Renal pelvis (tissue), 4 donors: ENCODE data around the gene F13A1. TPM values are rescaled to one million over a fixed set of nuclear protein-coding genes. Genes with fewer than 3 reads are reported as not detected.

ENCODE experiments used
- DNase-seq: peaks from one replicate; pipeline ENCODE4 v3.0.0-alpha.2; 2013
- polyA plus RNA-seq, 3 donors: library from polyadenylated mRNA; unstranded; fragments of 120-200 nt; gene quantifications; one replicate each; pipeline ENCODE4 v1.2.1, GENCODE V29; 2013; ENCODE audit not compliant: insufficient read length in 3 of 3

Gene F13A1
- polyA plus RNA-seq, 3 donors: 12.7 to 17.0 (median 15.6) TPM

- no peak for DNase-seq
Observed at GRCh38 chr6:6199678-6200077, 120.8 kb downstream of the F13A1 start.

- no peak for DNase-seq
Observed at GRCh38 chr6:6196762-6197161, 123.7 kb downstream of the F13A1 start.

- DNase-seq: no peak
Observed at GRCh38 chr6:6195080-6195479, 125.4 kb downstream of the F13A1 start.

- no peak for DNase-seq
Observed at GRCh38 chr6:6193221-6193745, 127.2 kb downstream of the F13A1 start.

- DNase-seq: no peak
Observed at GRCh38 chr6:6191909-6192308, 128.6 kb downstream of the F13A1 start.

- DNase-seq: peak; percentile 15
Observed at GRCh38 chr6:6191476-6191875, 129.0 kb downstream of the F13A1 start.

- no peak for DNase-seq
Observed at GRCh38 chr6:6180684-6181083, 139.8 kb downstream of the F13A1 start.

- no peak for DNase-seq
Observed at GRCh38 chr6:6179858-6180623, 140.4 kb downstream of the F13A1 start.

- DNase-seq: no peak
Observed at GRCh38 chr6:6178795-6179194, 141.7 kb downstream of the F13A1 start.

GRCh38 chr6:6177754-6178153 lies 142.7 kb downstream of the F13A1 start:
- no peak for DNase-seq

GRCh38 chr6:6176586-6177228 lies 143.8 kb downstream of the F13A1 start:
- no peak for DNase-seq

GRCh38 chr6:6176127-6176526 lies 144.3 kb downstream of the F13A1 start:
- DNase-seq: no peak

GRCh38 chr6:6169141-6169540 lies 151.3 kb downstream of the F13A1 start:
- DNase-seq: no peak

- DNase-seq: no peak
Observed at GRCh38 chr6:6166064-6166463, 154.4 kb downstream of the F13A1 start.

- DNase-seq: no peak
Observed at GRCh38 chr6:6164367-6164766, 156.1 kb downstream of the F13A1 start.

GRCh38 chr6:6154335-6154734 lies 166.1 kb downstream of the F13A1 start:
- no peak for DNase-seq

- no peak for DNase-seq
Observed at GRCh38 chr6:6152060-6152459, 168.4 kb downstream of the F13A1 start.

GRCh38 chr6:6148192-6148815 lies 172.2 kb downstream of the F13A1 start:
- DNase-seq: no peak

- peak; percentile 4 for DNase-seq
Observed at GRCh38 chr6:6131492-6132109, 188.9 kb downstream of the F13A1 start.

GRCh38 chr6:6125495-6125894 lies 195.0 kb downstream of the F13A1 start:
- DNase-seq: no peak

GRCh38 chr6:6123803-6124202 lies 196.7 kb downstream of the F13A1 start:
- no peak for DNase-seq

- DNase-seq: no peak
Observed at GRCh38 chr6:6121943-6122342, 198.5 kb downstream of the F13A1 start.
